A673 (cell line): Measurements from ENCODE around the gene APAF1. TPM values are rescaled to one million over a fixed set of nuclear protein-coding genes. Genes with fewer than 3 reads are reported as not detected.
A peak's percentile ranks its signal among the peaks of the same experiment; 100 is the strongest.

Source experiments
- BruUV-seq: library from RNA; stranded (reverse); fragments of 400-500 nt; replicated peaks from 2 replicates; lab custom pipeline; 2021; lab: Mats Ljungman, UMichigan
- CTCF ChIA-PET: fragments of 300-600 bp; sonication (Branson Sonifier 250); formaldehyde crosslinking; loops from one replicate; lab custom pipeline; 2022; ENCODE audit warnings: antibody characterized with exemption; lab: Charles Lee
- POLR2A ChIA-PET: fragments of 300-600 bp; sonication (Branson Sonifier 250); formaldehyde crosslinking; loops from one replicate; lab custom pipeline; 2022; ENCODE audit warnings: antibody characterized with exemption; ENCODE audit not compliant: low non-redundant PET; lab: Charles Lee
- DNase-seq: peaks from one replicate; pipeline ENCODE4 v3.0.0-alpha.2; 2015; ENCODE audit warnings: low spot score
- H3K27ac ChIP-seq: fragments of 200-600 bp; sonication (generic); 2 replicates; pipeline ENCODE4 v1.5.1; 2016; ENCODE audit warnings: mixed run types, low read depth, mild to moderate bottlenecking, mixed read lengths, antibody characterized with exemption, low read length; ENCODE audit not compliant: poor library complexity, severe bottlenecking
- H3K27me3 ChIP-seq: fragments of 200-600 bp; sonication (generic); replicated peaks from 2 replicates; pipeline ENCODE4 v1.6.1; 2017; ENCODE audit warnings: mixed run types, low read depth, mild to moderate bottlenecking, mixed read lengths, antibody characterized with exemption, low read length; ENCODE audit not compliant: insufficient read depth, poor library complexity
- H3K36me3 ChIP-seq: fragments of 200-600 bp; sonication (generic); 2 replicates; pipeline ENCODE4 v1.6.1; 2016; ENCODE audit warnings: mixed run types, mild to moderate bottlenecking, mixed read lengths, antibody characterized with exemption, low read length; ENCODE audit not compliant: insufficient read depth, poor library complexity, severe bottlenecking
- H3K4me1 ChIP-seq: fragments of 200-600 bp; sonication (generic); 2 replicates; pipeline ENCODE4 v1.6.1; 2017; ENCODE audit warnings: mixed run types, mild to moderate bottlenecking, mixed read lengths, antibody characterized with exemption, low read length; ENCODE audit not compliant: insufficient read depth, poor library complexity, severe bottlenecking
- H3K4me3 ChIP-seq: fragments of 200-600 bp; sonication (generic); 2 replicates; pipeline ENCODE4 v1.5.1; 2016; ENCODE audit warnings: low read depth, mixed run types, mild to moderate bottlenecking, mixed read lengths, low read length; ENCODE audit not compliant: poor library complexity, severe bottlenecking
- H3K9me3 ChIP-seq: fragments of 200-600 bp; sonication (generic); 2 replicates; pipeline ENCODE4 v1.6.1; 2016; ENCODE audit warnings: mixed run types, low read depth, mild to moderate bottlenecking, mixed read lengths, antibody characterized with exemption, low read length; ENCODE audit not compliant: poor library complexity, severe bottlenecking
- EZH2 ChIP-seq: fragments of 200-600 bp; sonication (generic); IDR thresholded peaks from 2 replicates; pipeline ENCODE4 v1.6.1; 2017; ENCODE audit warnings: borderline replicate concordance, low read depth, mild to moderate bottlenecking, mixed read lengths, antibody characterized with exemption, low read length; ENCODE audit not compliant: poor library complexity, severe bottlenecking
- intact Hi-C: fragments of 100-400 bp; cut with micrococcal nuclease; formaldehyde crosslinking; loops from one replicate; pipeline ENCODE4 v1.10.0; 2022; ENCODE audit not compliant: unreplicated experiment
- total RNA-seq: library from RNA; stranded (reverse); gene quantifications from 2 replicates; pipeline ENCODE4 v1.2.3, GENCODE V29; 2021
- TF ChIP-seq, protein P1 (sequence below): fragments of 300-800, 200-600 bp; sonication (generic); conservative IDR thresholded peaks from 2 replicates; pipeline ENCODE4 v1.5.1; 2017; ENCODE audit warnings: low read depth, mild to moderate bottlenecking, antibody characterized with exemption, low read length, moderate library complexity, mixed read lengths

APAF1 gene
- total RNA-seq, 1 experiment from 2014 or later, result 24.2 TPM

DNA sequence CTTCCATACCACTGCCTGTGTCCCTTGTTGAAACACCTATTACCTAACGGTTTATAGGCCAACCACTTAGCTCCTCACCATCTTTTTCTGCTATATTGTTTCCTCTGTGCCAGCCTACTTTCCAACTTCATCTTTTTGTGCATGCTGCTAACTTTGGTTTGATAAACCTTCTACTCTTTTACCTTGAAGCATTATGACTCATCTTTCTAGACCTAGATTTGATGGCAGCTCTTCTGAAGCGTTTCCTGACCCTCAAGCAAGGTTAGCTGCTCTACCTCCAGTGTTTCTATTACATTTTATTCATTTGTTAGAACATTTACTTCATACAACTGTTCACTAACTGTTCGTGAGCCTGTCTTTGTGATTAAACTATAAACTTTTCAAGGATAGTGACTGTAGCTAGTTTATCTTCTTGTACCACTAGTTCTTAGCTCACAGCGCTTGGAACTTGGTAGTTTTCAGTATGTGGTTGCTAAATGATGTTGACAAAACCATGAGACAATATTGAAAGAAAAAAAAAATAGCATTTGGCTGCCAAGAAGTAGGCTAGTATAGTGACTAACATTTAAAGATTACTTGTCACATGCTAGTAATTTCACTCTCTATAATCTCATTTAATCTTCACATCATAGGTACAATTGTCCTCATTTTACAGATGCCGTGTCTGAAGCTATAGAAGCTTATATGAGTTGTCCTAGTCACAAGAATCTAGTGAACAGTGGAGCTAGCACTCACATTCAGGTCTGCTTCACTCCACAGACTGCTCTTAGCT lies 79.5 kb downstream of the APAF1 start:
- intact Hi-C loops, result loop anchor here (5.0 kb wide), 1 partner anchor 213 kb away; no protein-coding TSS in a partner anchor
- Histone ChIP-seq H3K4me3 (no peak overlapping the region), H3K9me3 (no peaks in the 10 kb centered on the region), H3K27me3 (no peaks in the 10 kb centered on the region), H3K4me1 (no peaks in the 10 kb centered on the region), H3K27ac (no peak overlapping the region), H3K36me3 (peaks cover 4% of the 10 kb centered on the region)
- no peak for TF ChIP-seq EZH2
- TF ChIP-seq, protein P1, sequence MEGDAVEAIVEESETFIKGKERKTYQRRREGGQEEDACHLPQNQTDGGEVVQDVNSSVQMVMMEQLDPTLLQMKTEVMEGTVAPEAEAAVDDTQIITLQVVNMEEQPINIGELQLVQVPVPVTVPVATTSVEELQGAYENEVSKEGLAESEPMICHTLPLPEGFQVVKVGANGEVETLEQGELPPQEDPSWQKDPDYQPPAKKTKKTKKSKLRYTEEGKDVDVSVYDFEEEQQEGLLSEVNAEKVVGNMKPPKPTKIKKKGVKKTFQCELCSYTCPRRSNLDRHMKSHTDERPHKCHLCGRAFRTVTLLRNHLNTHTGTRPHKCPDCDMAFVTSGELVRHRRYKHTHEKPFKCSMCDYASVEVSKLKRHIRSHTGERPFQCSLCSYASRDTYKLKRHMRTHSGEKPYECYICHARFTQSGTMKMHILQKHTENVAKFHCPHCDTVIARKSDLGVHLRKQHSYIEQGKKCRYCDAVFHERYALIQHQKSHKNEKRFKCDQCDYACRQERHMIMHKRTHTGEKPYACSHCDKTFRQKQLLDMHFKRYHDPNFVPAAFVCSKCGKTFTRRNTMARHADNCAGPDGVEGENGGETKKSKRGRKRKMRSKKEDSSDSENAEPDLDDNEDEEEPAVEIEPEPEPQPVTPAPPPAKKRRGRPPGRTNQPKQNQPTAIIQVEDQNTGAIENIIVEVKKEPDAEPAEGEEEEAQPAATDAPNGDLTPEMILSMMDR, result no peak
- no TSS peak for BruUV-seq
- DNase-seq, result no peak
- POLR2A ChIA-PET, result no interaction called here
- CTCF ChIA-PET, result interaction anchor here (1.3 kb wide), 1 partner anchor 274 kb away, joined by 3 read pairs; no protein-coding TSS in a partner anchor

DNA sequence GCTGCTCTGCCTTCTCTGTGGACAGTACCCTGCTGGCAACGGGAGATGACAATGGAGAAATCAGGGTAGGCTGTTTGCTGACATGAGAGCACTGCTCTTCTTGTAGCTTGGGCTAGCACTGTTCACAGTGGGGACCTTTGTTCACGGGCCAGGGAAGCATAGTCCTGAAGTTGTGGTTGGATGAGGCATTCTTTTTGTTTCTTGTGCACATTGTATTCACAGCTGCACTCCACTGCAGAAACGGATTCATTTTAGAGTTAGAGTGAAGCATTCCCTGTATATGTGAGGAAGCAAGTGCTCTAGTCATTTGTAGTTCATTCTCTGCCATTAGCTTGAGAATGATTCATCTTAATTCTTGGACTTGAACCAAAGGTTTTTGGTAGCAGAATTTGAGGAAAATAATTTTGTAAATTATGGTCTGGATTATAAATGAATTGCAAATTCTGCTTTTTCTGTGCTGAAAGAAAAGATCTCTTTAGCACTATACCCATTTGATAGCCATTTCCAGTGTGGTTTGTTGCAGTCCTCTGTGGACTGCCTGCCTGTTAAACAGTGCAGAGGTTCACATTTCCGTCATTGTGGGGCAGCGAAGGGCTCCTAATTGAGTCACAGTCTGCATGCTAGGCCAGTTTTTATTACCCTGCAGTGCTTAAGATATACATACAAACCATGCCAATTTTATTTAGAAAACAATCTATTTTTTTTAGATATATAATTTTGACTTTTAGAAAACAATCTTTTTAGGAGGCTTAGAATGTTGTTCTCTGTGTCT lies 80.6 kb downstream of the APAF1 start:
- no TSS peak for BruUV-seq
- intact Hi-C loops, result loop anchor here (5.0 kb wide), 1 partner anchor 212 kb away; no protein-coding TSS in a partner anchor

DNA sequence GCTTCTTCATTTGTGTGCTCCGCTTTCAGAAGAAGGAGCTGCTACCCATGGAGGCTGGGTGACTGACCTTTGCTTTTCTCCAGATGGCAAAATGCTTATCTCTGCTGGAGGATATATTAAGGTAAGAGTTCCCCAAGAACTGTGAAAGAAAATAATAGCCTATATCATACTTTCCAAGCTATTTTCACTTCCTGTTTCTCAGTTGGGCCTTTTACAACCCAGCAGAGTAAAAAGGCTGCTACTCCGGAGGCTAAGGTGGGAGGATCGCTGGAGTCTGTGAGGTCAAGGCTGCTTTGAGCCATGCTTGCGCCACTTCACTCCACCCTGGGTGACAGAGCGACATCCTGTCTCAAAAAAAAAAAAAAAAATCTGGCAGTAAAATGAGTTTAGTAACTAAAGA lies 82.1 kb downstream of the APAF1 start:
- Histone ChIP-seq H3K27ac (no peak overlapping the region), H3K36me3 (peaks cover 4% of the 10 kb centered on the region), H3K4me3 (no peak overlapping the region), H3K4me1 (no peaks in the 10 kb centered on the region), H3K27me3 (no peaks in the 10 kb centered on the region), H3K9me3 (no peaks in the 10 kb centered on the region)
- CTCF ChIA-PET, result interaction anchor here (0.7 kb wide), 1 partner anchor 271 kb away, joined by 3 read pairs; no protein-coding TSS in a partner anchor
- BruUV-seq, result no TSS peak
- no peak for DNase-seq
- intact Hi-C loops, result loop anchor here (5.0 kb wide), 1 partner anchor 210 kb away; no protein-coding TSS in a partner anchor
- no peak for TF ChIP-seq EZH2
- TF ChIP-seq, protein P1, result no peak
- POLR2A ChIA-PET, result interaction anchor here (0.7 kb wide), 1 partner anchor 9 kb away, joined by 4 read pairs; no protein-coding TSS in a partner anchor

More for the DNA sequence above, 80.6 kb downstream of the APAF1 start:
- Histone ChIP-seq H3K4me1 (no peaks in the 10 kb centered on the region), H3K4me3 (no peak overlapping the region), H3K9me3 (no peaks in the 10 kb centered on the region), H3K27ac (no peak overlapping the region), H3K27me3 (no peaks in the 10 kb centered on the region), H3K36me3 (peaks cover 4% of the 10 kb centered on the region)
- peak; percentile 61 for DNase-seq
- TF ChIP-seq EZH2, result no peak
- TF ChIP-seq, protein P1, result peak; percentile 62
- ChIA-PET POLR2A (no interaction called here), CTCF (interaction anchor here (1.3 kb wide), 1 partner anchor 273 kb away, joined by 3 read pairs; no protein-coding TSS in a partner anchor)
